Measurements from ENCODE around the gene ARID1B. TPM values are rescaled to one million over a fixed set of nuclear protein-coding genes. Genes with fewer than 3 reads are reported as not detected.
A peak's percentile ranks its signal among the peaks of the same experiment; 100 is the strongest.

ARID1B gene
- total and polyA plus RNA-seq, 2 of the 13 experiments (the other 11 are each of a cell fraction or from before 2014, with no cell fraction given): 20.1 to 32.6 TPM

DNA sequence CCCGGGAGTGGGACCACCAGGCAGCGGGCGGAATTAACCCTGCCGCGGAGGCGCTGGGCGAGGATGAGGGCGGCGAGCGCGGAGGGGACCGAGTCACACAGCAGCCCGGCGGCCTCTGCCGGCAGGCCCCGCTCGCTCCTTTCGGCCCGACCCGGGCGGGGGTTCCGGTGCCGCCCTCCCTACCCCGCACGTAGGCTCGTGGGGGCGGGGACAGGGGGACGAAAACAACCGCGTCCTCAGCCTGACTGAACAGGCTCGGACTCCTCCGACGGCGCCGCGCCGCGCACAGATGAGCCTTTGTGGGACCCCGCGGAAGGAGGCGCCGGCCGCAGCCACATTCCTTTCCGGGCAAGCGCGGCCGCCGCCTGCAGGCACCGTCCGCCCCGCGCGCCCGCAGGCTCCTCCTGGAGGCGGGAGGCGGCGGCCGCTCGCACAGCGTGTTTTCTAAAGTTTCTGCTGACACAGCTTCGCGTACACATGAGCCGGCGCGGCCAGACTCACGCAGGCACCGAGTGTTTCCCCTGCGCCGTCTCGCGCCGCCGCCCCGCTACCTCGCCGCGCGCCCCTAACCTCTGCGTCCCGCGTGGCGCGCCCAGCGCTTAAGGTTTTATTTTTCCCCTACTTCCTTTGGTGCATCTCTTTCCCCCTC is 244.3 kb downstream of the ARID1B start (continued):
- TF ChIP-seq, protein P1, sequence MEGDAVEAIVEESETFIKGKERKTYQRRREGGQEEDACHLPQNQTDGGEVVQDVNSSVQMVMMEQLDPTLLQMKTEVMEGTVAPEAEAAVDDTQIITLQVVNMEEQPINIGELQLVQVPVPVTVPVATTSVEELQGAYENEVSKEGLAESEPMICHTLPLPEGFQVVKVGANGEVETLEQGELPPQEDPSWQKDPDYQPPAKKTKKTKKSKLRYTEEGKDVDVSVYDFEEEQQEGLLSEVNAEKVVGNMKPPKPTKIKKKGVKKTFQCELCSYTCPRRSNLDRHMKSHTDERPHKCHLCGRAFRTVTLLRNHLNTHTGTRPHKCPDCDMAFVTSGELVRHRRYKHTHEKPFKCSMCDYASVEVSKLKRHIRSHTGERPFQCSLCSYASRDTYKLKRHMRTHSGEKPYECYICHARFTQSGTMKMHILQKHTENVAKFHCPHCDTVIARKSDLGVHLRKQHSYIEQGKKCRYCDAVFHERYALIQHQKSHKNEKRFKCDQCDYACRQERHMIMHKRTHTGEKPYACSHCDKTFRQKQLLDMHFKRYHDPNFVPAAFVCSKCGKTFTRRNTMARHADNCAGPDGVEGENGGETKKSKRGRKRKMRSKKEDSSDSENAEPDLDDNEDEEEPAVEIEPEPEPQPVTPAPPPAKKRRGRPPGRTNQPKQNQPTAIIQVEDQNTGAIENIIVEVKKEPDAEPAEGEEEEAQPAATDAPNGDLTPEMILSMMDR (CRISPR knock-in tag; IDR thresholded peaks at IDR 0.05): peak; percentile 72
- TF ChIP-seq SALL2 (CRISPR knock-in tag; IDR thresholded peaks at IDR 0.05) (peak; percentile 81), PTBP1 (IDR thresholded peaks at IDR 0.05; ENCODE audit: low read depth, low read length, poor library complexity, severe bottlenecking) (peak; percentile 36), ZFP90 (CRISPR knock-in tag; IDR thresholded peaks at IDR 0.05; ENCODE audit: borderline replicate concordance) (peak; percentile 81; the same call in 1 of the 2 replicates), ZNF10 (CRISPR knock-in tag; IDR thresholded peaks at IDR 0.05; ENCODE audit: borderline replicate concordance, low read depth) (peak; percentile 87; the same call in 1 of the 2 replicates), JUNB (CRISPR knock-in tag; IDR thresholded peaks at IDR 0.05; ENCODE audit: borderline replicate concordance) (no peak), SP140L (CRISPR knock-in tag; IDR thresholded peaks at IDR 0.05; ENCODE audit: borderline replicate concordance) (0 out of 2 replicates have a peak, but pooled peaks have one; percentile 1), NAIF1 (CRISPR knock-in tag; IDR thresholded peaks at IDR 0.05; ENCODE audit: borderline replicate concordance) (peak; percentile 81; the same call in 1 of the 2 replicates), ZNF607 (CRISPR knock-in tag; IDR thresholded peaks at IDR 0.05; ENCODE audit: borderline replicate concordance) (peak; percentile 89), HES4 (CRISPR knock-in tag; IDR thresholded peaks at IDR 0.05; ENCODE audit: borderline replicate concordance) (0 out of 2 replicates have a peak, but pooled peaks have one; percentile 28), MIXL1 (CRISPR knock-in tag; IDR thresholded peaks at IDR 0.05) (peak; percentile 33; the same call in 1 of the 2 replicates), NR2C2 (CRISPR knock-in tag; IDR thresholded peaks at IDR 0.05; ENCODE audit: borderline replicate concordance) (peak; percentile 61; the same call in 1 of the 2 replicates), MEIS1 (CRISPR knock-in tag; IDR thresholded peaks at IDR 0.05; ENCODE audit: borderline replicate concordance) (peak; percentile 96), ZNF101 (CRISPR knock-in tag; IDR thresholded peaks at IDR 0.05; ENCODE audit: borderline replicate concordance, low read depth) (no peak), RBFOX2 (IDR thresholded peaks at IDR 0.05; ENCODE audit: low read depth, low read length) (peak; percentile 99), BORCS8-MEF2B (CRISPR knock-in tag; IDR thresholded peaks at IDR 0.05) (no peak; the same call in 1 of the 2 replicates)
- TF ChIP-seq, protein P2, sequence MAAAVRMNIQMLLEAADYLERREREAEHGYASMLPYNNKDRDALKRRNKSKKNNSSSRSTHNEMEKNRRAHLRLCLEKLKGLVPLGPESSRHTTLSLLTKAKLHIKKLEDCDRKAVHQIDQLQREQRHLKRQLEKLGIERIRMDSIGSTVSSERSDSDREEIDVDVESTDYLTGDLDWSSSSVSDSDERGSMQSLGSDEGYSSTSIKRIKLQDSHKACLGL (CRISPR knock-in tag; IDR thresholded peaks at IDR 0.05): peak; percentile 78
- TF ChIP-seq, protein P3, sequence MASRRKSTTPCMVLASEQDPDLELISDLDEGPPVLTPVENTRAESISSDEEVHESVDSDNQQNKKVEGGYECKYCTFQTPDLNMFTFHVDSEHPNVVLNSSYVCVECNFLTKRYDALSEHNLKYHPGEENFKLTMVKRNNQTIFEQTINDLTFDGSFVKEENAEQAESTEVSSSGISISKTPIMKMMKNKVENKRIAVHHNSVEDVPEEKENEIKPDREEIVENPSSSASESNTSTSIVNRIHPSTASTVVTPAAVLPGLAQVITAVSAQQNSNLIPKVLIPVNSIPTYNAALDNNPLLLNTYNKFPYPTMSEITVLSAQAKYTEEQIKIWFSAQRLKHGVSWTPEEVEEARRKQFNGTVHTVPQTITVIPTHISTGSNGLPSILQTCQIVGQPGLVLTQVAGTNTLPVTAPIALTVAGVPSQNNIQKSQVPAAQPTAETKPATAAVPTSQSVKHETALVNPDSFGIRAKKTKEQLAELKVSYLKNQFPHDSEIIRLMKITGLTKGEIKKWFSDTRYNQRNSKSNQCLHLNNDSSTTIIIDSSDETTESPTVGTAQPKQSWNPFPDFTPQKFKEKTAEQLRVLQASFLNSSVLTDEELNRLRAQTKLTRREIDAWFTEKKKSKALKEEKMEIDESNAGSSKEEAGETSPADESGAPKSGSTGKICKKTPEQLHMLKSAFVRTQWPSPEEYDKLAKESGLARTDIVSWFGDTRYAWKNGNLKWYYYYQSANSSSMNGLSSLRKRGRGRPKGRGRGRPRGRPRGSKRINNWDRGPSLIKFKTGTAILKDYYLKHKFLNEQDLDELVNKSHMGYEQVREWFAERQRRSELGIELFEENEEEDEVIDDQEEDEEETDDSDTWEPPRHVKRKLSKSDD (CRISPR knock-in tag; IDR thresholded peaks at IDR 0.05; ENCODE audit: low read depth): peak; percentile 79
- TF ChIP-seq, protein P4, sequence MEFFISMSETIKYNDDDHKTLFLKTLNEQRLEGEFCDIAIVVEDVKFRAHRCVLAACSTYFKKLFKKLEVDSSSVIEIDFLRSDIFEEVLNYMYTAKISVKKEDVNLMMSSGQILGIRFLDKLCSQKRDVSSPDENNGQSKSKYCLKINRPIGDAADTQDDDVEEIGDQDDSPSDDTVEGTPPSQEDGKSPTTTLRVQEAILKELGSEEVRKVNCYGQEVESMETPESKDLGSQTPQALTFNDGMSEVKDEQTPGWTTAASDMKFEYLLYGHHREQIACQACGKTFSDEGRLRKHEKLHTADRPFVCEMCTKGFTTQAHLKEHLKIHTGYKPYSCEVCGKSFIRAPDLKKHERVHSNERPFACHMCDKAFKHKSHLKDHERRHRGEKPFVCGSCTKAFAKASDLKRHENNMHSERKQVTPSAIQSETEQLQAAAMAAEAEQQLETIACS (CRISPR knock-in tag; IDR thresholded peaks at IDR 0.05): peak; percentile 62
- TF ChIP-seq, protein P5, sequence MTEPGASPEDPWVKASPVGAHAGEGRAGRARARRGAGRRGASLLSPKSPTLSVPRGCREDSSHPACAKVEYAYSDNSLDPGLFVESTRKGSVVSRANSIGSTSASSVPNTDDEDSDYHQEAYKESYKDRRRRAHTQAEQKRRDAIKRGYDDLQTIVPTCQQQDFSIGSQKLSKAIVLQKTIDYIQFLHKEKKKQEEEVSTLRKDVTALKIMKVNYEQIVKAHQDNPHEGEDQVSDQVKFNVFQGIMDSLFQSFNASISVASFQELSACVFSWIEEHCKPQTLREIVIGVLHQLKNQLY (CRISPR knock-in tag; IDR thresholded peaks at IDR 0.05): peak; percentile 17; the same call in 1 of the 2 replicates
